Measurements from ENCODE around the gene CDK2.
A peak's percentile ranks its signal among the peaks of the same experiment; 100 is the strongest.

DNA sequence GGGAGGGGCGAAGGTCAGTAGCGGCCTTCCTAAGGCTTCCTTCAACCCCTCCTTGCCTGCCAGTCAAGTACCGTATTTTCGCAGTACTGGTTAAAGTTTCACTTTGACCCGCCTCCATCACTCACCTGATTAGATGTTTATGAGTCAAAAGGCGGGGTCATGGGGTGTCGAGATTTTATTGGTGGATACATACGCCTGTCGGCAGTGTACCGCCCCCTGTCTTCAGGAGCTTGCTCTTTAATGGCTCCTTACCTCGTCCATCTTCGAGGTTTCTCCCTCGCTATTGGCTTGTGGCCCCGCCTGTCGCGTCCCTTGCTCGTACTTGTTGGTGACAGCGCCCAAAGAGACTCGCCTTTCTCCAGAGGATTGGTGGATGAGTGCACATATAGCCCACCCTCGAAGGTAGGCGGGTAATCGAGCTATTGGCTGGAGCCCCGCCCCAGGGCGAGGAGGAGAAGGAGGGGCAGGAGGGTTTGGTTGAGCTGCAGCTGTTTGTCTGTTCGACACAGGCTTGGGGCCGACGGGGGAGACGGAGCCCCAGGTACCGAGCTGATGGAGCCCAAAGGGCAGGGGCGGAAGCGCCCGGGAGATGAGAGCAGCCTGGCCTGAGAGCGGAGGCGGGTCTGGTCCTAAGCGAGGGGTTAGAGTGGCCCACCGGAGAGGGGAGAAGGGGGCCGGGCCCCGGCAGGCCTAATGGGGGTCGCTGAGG is 7.1 kb downstream of the CDK2 start, which contains the start of gene RAB5B:
- TF ChIP-seq CTCF (IDR thresholded peaks at IDR 0.05) (peak in 1 of 3 experiments; percentile 16), POLR2A (IDR thresholded peaks at IDR 0.05) (peak; percentile 81 to 89)
